DOHH2 (cell line): ENCODE results near the gene TNFRSF19.

Experiments used
- H3F3A ChIP-seq: fragments of 200-600 bp; sonication (generic), shearing (Covaris generic); 2 replicates; pipeline ENCODE4 v1.6.0; 2016; ENCODE audit warnings: antibody characterized with exemption, mild to moderate bottlenecking; ENCODE audit not compliant: control insufficient read depth, insufficient read depth
- H3K27ac ChIP-seq: fragments of 200-600 bp; sonication (generic); 2 replicates; pipeline ENCODE4 v1.5.1; 2014; ENCODE audit warnings: low read depth, mild to moderate bottlenecking, low read length, moderate library complexity
- H3K27me3 ChIP-seq: fragments of 200-600 bp; sonication (generic); 2 replicates; pipeline ENCODE4 v1.6.1; 2014; ENCODE audit warnings: mild to moderate bottlenecking, low read length, mixed read lengths; ENCODE audit not compliant: control insufficient read depth
- H3K36me3 ChIP-seq: fragments of 200-600 bp; sonication (generic); 2 replicates; pipeline ENCODE4 v1.6.1; 2014; ENCODE audit warnings: mild to moderate bottlenecking, low read length, moderate library complexity, mixed read lengths; ENCODE audit not compliant: control insufficient read depth
- H3K4me1 ChIP-seq: fragments of 200-600 bp; sonication (generic); 2 replicates; pipeline ENCODE4 v1.6.1; 2014; ENCODE audit warnings: mild to moderate bottlenecking, low read length, mixed read lengths; ENCODE audit not compliant: control insufficient read depth
- H3K4me2 ChIP-seq: fragments of 200-600 bp; sonication (generic); 2 replicates; pipeline ENCODE4 v1.6.0; 2014; ENCODE audit warnings: mild to moderate bottlenecking, low read length, moderate library complexity
- H3K4me3 ChIP-seq: fragments of 200-600 bp; sonication (generic); 2 replicates; pipeline ENCODE4 v1.5.1; 2014; ENCODE audit warnings: mild to moderate bottlenecking, low read length, mixed read lengths
- H3K79me2 ChIP-seq: fragments of 200-600 bp; sonication (generic); 2 replicates; pipeline ENCODE4 v1.6.1; 2014; ENCODE audit warnings: mild to moderate bottlenecking, low read length, mixed read lengths; ENCODE audit not compliant: control insufficient read depth
- H3K9me2 ChIP-seq: fragments of 200-600 bp; sonication (generic); replicated peaks from 2 replicates; pipeline ENCODE4 v1.6.1; 2014; ENCODE audit warnings: mild to moderate bottlenecking, low read length, mixed read lengths; ENCODE audit not compliant: control insufficient read depth
- H3K9me3 ChIP-seq: fragments of 200-600 bp; sonication (generic); 2 replicates; pipeline ENCODE4 v1.6.1; 2014; ENCODE audit warnings: antibody characterized with exemption, low read length, mixed read lengths; ENCODE audit not compliant: control insufficient read depth, insufficient read depth
- H4K20me1 ChIP-seq: fragments of 200-600 bp; sonication (generic); 2 replicates; pipeline ENCODE4 v1.6.0; 2014; ENCODE audit warnings: low read depth, mild to moderate bottlenecking, antibody characterized with exemption, low read length, moderate library complexity; ENCODE audit not compliant: control insufficient read depth, insufficient read depth
- EZH2phosphoT487 ChIP-seq: fragments of 200-600 bp; sonication (generic); IDR thresholded peaks from 2 replicates; pipeline ENCODE4 v1.6.1; 2017; ENCODE audit warnings: borderline replicate concordance, mild to moderate bottlenecking, antibody characterized with exemption, low read length, moderate library complexity, mixed read lengths
- TF ChIP-seq, protein P1 (sequence below): fragments of 200-600 bp; sonication (generic); IDR thresholded peaks from one replicate; pipeline ENCODE4 v1.5.1; 2014; ENCODE audit warnings: antibody characterized with exemption, mild to moderate bottlenecking, low read depth, low read length; ENCODE audit not compliant: poor library complexity, severe bottlenecking

The TNFRSF19 gene

DNA sequence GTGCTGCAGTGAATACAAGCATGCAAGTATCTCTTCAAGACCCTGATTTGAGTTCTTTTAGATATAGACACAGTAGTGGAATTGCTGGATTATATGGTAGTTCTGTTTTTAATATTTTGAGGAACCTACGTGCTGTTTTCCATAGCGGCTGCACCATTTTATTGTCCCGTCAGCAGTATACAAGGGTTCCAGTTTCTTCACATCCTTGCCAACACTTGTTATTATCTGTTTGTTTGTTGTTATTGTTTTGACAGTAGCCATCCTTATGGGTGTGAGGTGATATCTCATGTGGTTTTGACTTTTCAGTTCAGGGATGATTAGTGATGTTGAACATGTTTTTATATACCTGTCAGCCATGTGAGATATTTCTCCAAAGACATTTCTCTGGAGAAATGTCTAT lies 53.2 kb downstream of the TNFRSF19 start:
- Histone ChIP-seq H3K79me2 (no peaks in the 10 kb centered on the region), H3K9me2 (no peaks in the 10 kb centered on the region), H3K9me3 (no peaks in the 10 kb centered on the region), H3K4me2 (no peak overlapping the region), H3K4me1 (no peaks in the 10 kb centered on the region), H3K27me3 (no peaks in the 10 kb centered on the region; the same call in 1 of the 2 replicates), H3K27ac (no peak overlapping the region), H3F3A (no peaks in the 10 kb centered on the region), H3K4me3 (no peak overlapping the region), H4K20me1 (no peaks in the 10 kb centered on the region), H3K36me3 (no peaks in the 10 kb centered on the region)
- TF ChIP-seq, protein P1, sequence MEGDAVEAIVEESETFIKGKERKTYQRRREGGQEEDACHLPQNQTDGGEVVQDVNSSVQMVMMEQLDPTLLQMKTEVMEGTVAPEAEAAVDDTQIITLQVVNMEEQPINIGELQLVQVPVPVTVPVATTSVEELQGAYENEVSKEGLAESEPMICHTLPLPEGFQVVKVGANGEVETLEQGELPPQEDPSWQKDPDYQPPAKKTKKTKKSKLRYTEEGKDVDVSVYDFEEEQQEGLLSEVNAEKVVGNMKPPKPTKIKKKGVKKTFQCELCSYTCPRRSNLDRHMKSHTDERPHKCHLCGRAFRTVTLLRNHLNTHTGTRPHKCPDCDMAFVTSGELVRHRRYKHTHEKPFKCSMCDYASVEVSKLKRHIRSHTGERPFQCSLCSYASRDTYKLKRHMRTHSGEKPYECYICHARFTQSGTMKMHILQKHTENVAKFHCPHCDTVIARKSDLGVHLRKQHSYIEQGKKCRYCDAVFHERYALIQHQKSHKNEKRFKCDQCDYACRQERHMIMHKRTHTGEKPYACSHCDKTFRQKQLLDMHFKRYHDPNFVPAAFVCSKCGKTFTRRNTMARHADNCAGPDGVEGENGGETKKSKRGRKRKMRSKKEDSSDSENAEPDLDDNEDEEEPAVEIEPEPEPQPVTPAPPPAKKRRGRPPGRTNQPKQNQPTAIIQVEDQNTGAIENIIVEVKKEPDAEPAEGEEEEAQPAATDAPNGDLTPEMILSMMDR = no peak
- no peak for TF ChIP-seq EZH2phosphoT487

DNA sequence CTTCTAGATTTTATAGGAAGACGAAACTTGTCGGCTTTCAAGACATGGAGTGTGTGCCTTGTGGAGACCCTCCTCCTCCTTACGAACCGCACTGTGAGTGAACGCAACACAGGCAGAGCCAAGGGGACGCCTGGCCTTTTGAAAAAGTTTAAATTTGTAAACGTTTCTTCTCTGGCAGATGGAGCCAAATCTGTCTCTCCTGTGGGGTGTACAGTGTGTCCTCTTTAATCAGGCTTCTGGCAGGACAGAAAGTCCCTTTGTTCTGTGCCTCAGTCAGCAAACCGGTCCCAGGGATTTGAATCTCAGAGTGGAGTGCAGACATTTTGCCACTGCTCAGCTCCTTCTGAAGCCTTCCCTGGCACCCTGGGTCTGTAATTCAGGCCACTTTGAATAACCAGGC lies 56.5 kb downstream of the TNFRSF19 start:
- no peaks in the 10 kb centered on the region for H3K4me1 ChIP-seq
- H3K4me2 ChIP-seq = no peak overlapping the region
- no peaks in the 10 kb centered on the region for H3K27me3 ChIP-seq
- no peaks in the 10 kb centered on the region for H3F3A ChIP-seq
- no peaks in the 10 kb centered on the region for H3K9me3 ChIP-seq
- no peak overlapping the region for H3K27ac ChIP-seq
- H3K36me3 ChIP-seq = no peaks in the 10 kb centered on the region
- H3K4me3 ChIP-seq = no peak overlapping the region
- TF ChIP-seq, protein P1 = no peak
- TF ChIP-seq EZH2phosphoT487 = no peak
- H3K79me2 ChIP-seq = no peaks in the 10 kb centered on the region
- H4K20me1 ChIP-seq = no peaks in the 10 kb centered on the region
- H3K9me2 ChIP-seq = no peaks in the 10 kb centered on the region

DNA sequence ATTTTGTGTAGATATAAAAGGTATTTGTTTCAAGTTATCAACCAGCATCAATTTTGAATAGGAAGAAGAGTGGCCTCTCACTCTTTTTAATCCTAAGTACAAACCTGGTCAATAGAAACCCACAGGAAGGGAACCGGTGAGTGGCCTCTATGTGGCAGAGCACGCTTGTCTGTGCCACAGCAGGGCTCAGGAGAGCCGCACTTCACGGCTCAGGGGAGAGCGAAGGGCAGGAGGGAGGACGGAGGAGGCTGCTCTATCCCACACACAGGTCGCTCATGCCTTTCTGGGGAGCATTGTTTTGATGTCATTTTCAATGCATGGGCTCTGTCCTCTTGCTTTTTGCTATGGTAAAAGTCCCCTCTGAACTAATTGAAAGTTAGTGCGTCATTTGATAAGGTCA lies 57.2 kb downstream of the TNFRSF19 start:
- Histone ChIP-seq H3K27me3 (no peaks in the 10 kb centered on the region), H3K4me2 (no peak overlapping the region), H3K36me3 (no peaks in the 10 kb centered on the region), H4K20me1 (no peaks in the 10 kb centered on the region), H3F3A (no peaks in the 10 kb centered on the region), H3K79me2 (no peaks in the 10 kb centered on the region), H3K4me3 (no peak overlapping the region), H3K9me2 (no peaks in the 10 kb centered on the region), H3K9me3 (no peaks in the 10 kb centered on the region), H3K27ac (no peak overlapping the region), H3K4me1 (no peaks in the 10 kb centered on the region)
- TF ChIP-seq EZH2phosphoT487 = no peak
- TF ChIP-seq, protein P1 = no peak

DNA sequence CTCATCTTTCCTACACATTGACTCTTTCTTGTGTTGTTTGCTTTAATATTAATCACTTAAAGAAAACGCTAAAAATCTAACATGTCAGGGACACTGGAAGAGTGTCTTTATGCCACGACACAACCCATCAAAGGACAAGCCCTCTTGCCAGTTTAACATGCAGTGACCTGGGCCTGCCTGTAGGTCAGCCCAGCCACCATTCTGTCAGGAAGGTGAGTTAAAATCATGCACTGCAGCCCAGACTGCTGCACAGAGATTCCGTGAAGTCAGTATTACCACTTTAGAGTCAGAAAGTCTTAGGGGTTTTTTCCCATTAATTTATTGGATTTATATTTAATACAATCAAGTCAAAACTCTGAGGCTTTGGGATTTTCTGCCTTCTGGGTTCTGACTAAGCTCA lies 58.0 kb downstream of the TNFRSF19 start:
- Histone ChIP-seq H3K4me2 (no peak overlapping the region), H3K79me2 (no peaks in the 10 kb centered on the region), H3K27me3 (no peaks in the 10 kb centered on the region), H3K4me3 (no peak overlapping the region), H3K9me2 (no peaks in the 10 kb centered on the region), H3K9me3 (no peaks in the 10 kb centered on the region), H4K20me1 (no peaks in the 10 kb centered on the region), H3K36me3 (no peaks in the 10 kb centered on the region), H3F3A (no peaks in the 10 kb centered on the region), H3K27ac (no peak overlapping the region), H3K4me1 (no peaks in the 10 kb centered on the region)
- TF ChIP-seq, protein P1 = no peak
- TF ChIP-seq EZH2phosphoT487 = no peak
